Keratinocyte (primary cell): ENCODE data around the gene ASB10. TPM values are rescaled to one million over a fixed set of nuclear protein-coding genes. Genes with fewer than 3 reads are reported as not detected.

Source experiments
- DNase-seq: peaks from one replicate; pipeline ENCODE4 v3.0.0-alpha.2; 2011; ENCODE audit warnings: low read depth, missing footprints, low spot score
- FAIRE-seq: peaks from 2 replicates; lab custom pipeline; 2011; peaks lifted over from hg19 to GRCh38; lab: Jason Lieb, UNC
- H2AFZ ChIP-seq: 2 replicates; pipeline ENCODE4 v1.6.0; 2012; ENCODE audit warnings: low read length, control low read depth, inconsistent platforms; ENCODE audit not compliant: control insufficient read depth
- H3K27ac ChIP-seq: 2 replicates; pipeline ENCODE4 v1.5.1; 2011; ENCODE audit warnings: low read length; ENCODE audit not compliant: control insufficient read depth, insufficient read depth
- H3K27me3 ChIP-seq: 3 replicates; pipeline ENCODE4 v1.6.0; 2011; ENCODE audit warnings: low read length; ENCODE audit not compliant: control insufficient read depth, insufficient read depth; ENCODE audit errors: extremely low read depth
- H3K36me3 ChIP-seq, 2 experiments: 2 replicates in 1 of 2; 3 replicates in 1 of 2; pipeline ENCODE4 v1.5.1; 2011; ENCODE audit warnings: low read length in 2 of 2, mild to moderate bottlenecking in 1 of 2; ENCODE audit not compliant: control insufficient read depth in 2 of 2, insufficient read depth in 2 of 2; ENCODE audit errors: extremely low read depth in 1 of 2
- H3K4me1 ChIP-seq: 3 replicates; pipeline ENCODE4 v1.5.1; 2011; ENCODE audit warnings: low read length; ENCODE audit not compliant: control insufficient read depth, insufficient read depth; ENCODE audit errors: extremely low read depth
- H3K4me2 ChIP-seq: 3 replicates; pipeline ENCODE4 v1.6.0; 2011; ENCODE audit warnings: low read depth, low read length; ENCODE audit not compliant: control insufficient read depth, insufficient read depth; ENCODE audit errors: extremely low read depth
- H3K4me3 ChIP-seq, 3 experiments: fragments of 200-600 bp in 1 of 3; sonication (generic) in 1 of 3; 2 replicates in 2 of 3; 3 replicates in 1 of 3; pipeline ENCODE4 v1.5.1; 2011 to 2016; ENCODE audit warnings: low read length in 3 of 3, mild to moderate bottlenecking in 3 of 3, control low read depth in 2 of 3, inconsistent platforms in 1 of 3, low read depth in 1 of 3, mixed read lengths in 1 of 3, mixed run types in 1 of 3, moderate library complexity in 1 of 3; ENCODE audit not compliant: control insufficient read depth in 2 of 3, insufficient read depth in 2 of 3; ENCODE audit errors: extremely low read depth in 1 of 3
- H3K79me2 ChIP-seq: 2 replicates; pipeline ENCODE4 v1.6.0; 2012; ENCODE audit warnings: low read length; ENCODE audit not compliant: control insufficient read depth, insufficient read depth
- H3K9ac ChIP-seq: 3 replicates; pipeline ENCODE4 v1.6.0; 2011; ENCODE audit warnings: low read length; ENCODE audit not compliant: control insufficient read depth, insufficient read depth; ENCODE audit errors: extremely low read depth
- H3K9me1 ChIP-seq: 3 replicates; pipeline ENCODE4 v1.6.0; 2011; ENCODE audit warnings: low read length; ENCODE audit not compliant: control insufficient read depth, insufficient read depth; ENCODE audit errors: extremely low read depth
- H3K9me3 ChIP-seq: 2 replicates; pipeline ENCODE4 v1.5.1; 2012; ENCODE audit warnings: low read depth, low read length; ENCODE audit not compliant: control insufficient read depth
- H4K20me1 ChIP-seq: 3 replicates; pipeline ENCODE4 v1.6.0; 2011; ENCODE audit warnings: low read length; ENCODE audit not compliant: control insufficient read depth, insufficient read depth; ENCODE audit errors: extremely low read depth
- CTCF ChIP-seq, 3 experiments: IDR thresholded peaks in 1 of 3; conservative IDR thresholded peaks in 1 of 3; optimal IDR thresholded peaks in 1 of 3; 2 replicates in 2 of 3; 3 replicates in 1 of 3; pipeline versions ENCODE3 to v1.5.1; 2011; ENCODE audit warnings: low read length in 3 of 3, mild to moderate bottlenecking in 3 of 3, moderate library complexity in 2 of 3, control low read depth in 1 of 3, inconsistent platforms in 1 of 3; ENCODE audit not compliant: insufficient read depth in 2 of 3; ENCODE audit errors: extremely low read depth in 1 of 3
- EZH2 ChIP-seq: IDR thresholded peaks from one replicate; pipeline ENCODE4 v1.6.1; 2012; ENCODE audit warnings: inconsistent platforms, mild to moderate bottlenecking, low read length, moderate library complexity
- dilution Hi-C: fragments of 300-500 bp; cut with MboI; formaldehyde crosslinking; loops from one replicate; pipeline ENCODE4 v1.7.0; 2020; ENCODE audit warnings: low sequenced_read_pairs; ENCODE audit not compliant: extremely low pct_ligation_motif_present
- polyA plus RNA-seq, 5 experiments: library from polyadenylated mRNA; depleted of rRNA in 3 of 5; stranded (reverse) in 3 of 5; stranded (forward) in 1 of 5; unstranded in 1 of 5; fragments of >200 nt; gene quantifications; 1 replicate in 1 of 5; 2 replicates in 3 of 5; 3 replicates in 1 of 5; pipeline versions ENCODE4 v1.2.1 to v1.2.3, GENCODE V29; 2011 to 2012; ENCODE audit warnings: missing spikeins in 2 of 5, low read depth in 1 of 5, low replicate concordance in 1 of 5

The ASB10 gene
- polyA plus RNA-seq, 1 donor (not counting 4 experiments of a cell fraction or from before 2014, with no cell fraction given): not detected

DNA sequence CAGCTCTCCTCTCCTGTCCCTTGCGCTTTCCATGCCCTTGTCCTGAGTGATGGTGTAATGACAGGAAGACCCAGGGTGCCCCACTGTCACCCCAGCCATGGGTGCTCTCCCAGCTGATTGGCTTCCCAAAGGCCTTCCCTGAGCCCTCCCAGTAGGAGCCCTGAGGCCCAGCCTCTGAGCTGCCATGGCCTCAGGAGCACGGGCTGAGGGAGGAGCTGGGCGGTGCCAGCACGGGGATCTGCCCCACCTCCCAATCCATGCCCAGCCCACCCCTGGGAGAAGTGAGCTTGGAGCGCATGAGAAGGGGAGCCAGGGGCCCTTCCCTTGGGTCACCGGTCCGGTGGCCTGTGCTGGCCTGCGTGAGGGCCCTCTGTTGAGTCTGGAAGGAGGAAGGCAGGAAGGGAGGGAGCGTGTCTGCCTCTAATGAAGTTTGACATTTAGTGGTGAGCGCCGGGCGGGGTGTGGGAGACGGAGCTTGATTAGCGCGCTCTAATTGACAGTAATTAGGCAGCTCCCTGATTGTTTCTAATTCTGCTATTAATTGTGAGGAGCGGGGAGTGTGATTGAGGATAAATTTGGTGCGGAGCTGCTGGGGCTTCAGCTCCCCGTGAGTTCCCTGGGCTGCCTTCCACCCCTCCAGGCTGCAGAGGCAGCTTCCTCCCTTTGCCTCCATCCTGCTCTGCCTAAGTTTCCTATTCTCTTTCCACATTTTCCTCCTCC is 47.8 kb downstream of the ASB10 start:
- Histone ChIP-seq H3K4me3 (no peak overlapping the region), H3K9ac (no peak overlapping the region), H3K36me3 (peaks cover 60 to 63% of the 10 kb centered on the region in 2 experiments), H3K9me3 (no peaks in the 10 kb centered on the region), H3K9me1 (no peaks in the 10 kb centered on the region), H3K79me2 (no peaks in the 10 kb centered on the region), H3K27ac (no peak overlapping the region), H3K27me3 (no peaks in the 10 kb centered on the region), H3K4me2 (no peak overlapping the region), H4K20me1 (peaks cover 3% of the 10 kb centered on the region), H3K4me1 (peaks cover 2% of the 10 kb centered on the region), H2AFZ (no peak overlapping the region)
- DNase-seq: no peak
- dilution Hi-C loops: no loop called here
- no peak for FAIRE-seq
- TF ChIP-seq CTCF (optimal IDR thresholded peaks at IDR 0.05 in 1 of 3, IDR thresholded peaks at IDR 0.05 in 1 of 3, conservative IDR thresholded peaks at IDR 0.05 in 1 of 3; ENCODE audit: extremely low read depth in 1 of 3, insufficient read depth in 2 of 3, low read length in 3 of 3) (no peak), EZH2 (no peak)

DNA sequence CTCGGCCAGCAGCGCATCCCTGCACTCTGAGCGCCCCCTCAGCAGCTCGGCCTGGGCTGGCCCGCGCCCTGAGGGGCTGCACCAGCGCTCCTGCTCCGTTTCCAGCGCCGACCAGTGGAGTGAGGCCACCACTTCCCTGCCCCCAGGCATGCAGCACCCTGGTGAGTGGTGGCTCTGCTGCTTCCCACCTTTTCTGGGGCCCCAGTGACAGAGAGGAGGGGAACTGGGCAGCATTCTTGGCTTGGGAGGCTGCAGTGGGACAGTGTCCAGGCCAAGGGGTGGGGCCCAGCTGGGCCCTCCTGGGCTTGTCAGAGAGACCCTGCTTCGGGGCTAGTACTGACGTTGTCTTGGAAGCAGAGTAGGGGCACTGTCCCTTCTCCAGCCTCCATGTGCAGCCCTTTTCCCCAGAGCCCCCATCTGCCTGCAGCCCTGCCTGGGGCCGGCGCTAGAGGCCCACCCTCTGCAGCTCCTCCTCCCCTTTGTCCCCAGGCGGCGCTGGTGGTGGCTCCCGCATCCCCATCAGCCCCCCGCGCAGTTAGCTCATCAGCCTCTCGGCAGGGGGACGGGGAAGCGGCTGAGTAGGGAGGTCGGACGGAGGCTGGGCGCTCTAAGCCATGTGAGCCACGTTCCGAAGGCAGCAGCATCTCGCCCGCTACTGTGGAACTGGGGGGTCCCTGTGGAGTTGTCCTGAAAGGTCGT is 48.7 kb downstream of the ASB10 start:
- Histone ChIP-seq H3K36me3 (peaks cover 56 to 62% of the 10 kb centered on the region in 2 experiments), H3K9ac (no peak overlapping the region)
- dilution Hi-C loops: no loop called here

More for the DNA sequence above, 48.7 kb downstream of the ASB10 start:
- Histone ChIP-seq H4K20me1 (peaks cover 3% of the 10 kb centered on the region), H3K4me2 (no peak overlapping the region), H3K9me1 (no peaks in the 10 kb centered on the region), H3K79me2 (no peaks in the 10 kb centered on the region), H3K4me3 (no peak overlapping the region), H3K9me3 (no peaks in the 10 kb centered on the region), H3K4me1 (no peaks in the 10 kb centered on the region), H2AFZ (no peak overlapping the region), H3K27ac (no peak overlapping the region), H3K27me3 (no peaks in the 10 kb centered on the region)
- FAIRE-seq (no peak), DNase-seq (no peak)
- TF ChIP-seq CTCF (optimal IDR thresholded peaks at IDR 0.05 in 1 of 3, IDR thresholded peaks at IDR 0.05 in 1 of 3, conservative IDR thresholded peaks at IDR 0.05 in 1 of 3; ENCODE audit: extremely low read depth in 1 of 3, insufficient read depth in 2 of 3, low read length in 3 of 3) (no peak), EZH2 (no peak)
